ENCODE measurements around the gene PDE5A. TPM values are rescaled to one million over a fixed set of nuclear protein-coding genes. Genes with fewer than 3 reads are reported as not detected.

Gene PDE5A
- total and polyA plus RNA-seq, 12 donors: 6.7 to 23.2 (median 14.2) TPM

GRCh38 chr4:119504616-119505015, 124.0 kb downstream of the PDE5A start:
- intact Hi-C loops (cut with DNase I): no loop called here
- no peak for DNase-seq
- Histone ChIP-seq H3K27ac (no peak overlapping the region), H3K9me3 (replicated peaks in 1 of 3) (no peaks in the 10 kb centered on the region), H3K4me3 (no peak overlapping the region), H3K4me1 (replicated peaks in 1 of 2) (no peaks in the 10 kb centered on the region), H3K36me3 (replicated peaks in 1 of 2) (peaks cover 0 to 26% of the 10 kb centered on the region in 2 donors), H3K27me3 (no peaks in the 10 kb centered on the region)
- 70 to 89% (median 80%) methylated on average over 1 of the region's 1 CpG for WGBS, 4 donors
- TF ChIP-seq POLR2A (IDR thresholded peaks at IDR 0.05): no peak
- no peak for TF ChIP-seq CTCF (IDR thresholded peaks at IDR 0.05)

- H3K36me3 ChIP-seq (replicated peaks in 1 of 2): peaks cover 0 to 26% of the 10 kb centered on the region in 2 donors
- no peak overlapping the region for H3K27ac ChIP-seq
- no peaks in the 10 kb centered on the region for H3K27me3 ChIP-seq
- no peak for DNase-seq
- no peak overlapping the region for H3K4me3 ChIP-seq
- peaks cover 4 to 8% of the 10 kb centered on the region in 2 donors for H3K4me1 ChIP-seq (replicated peaks in 1 of 2)
- TF ChIP-seq CTCF (IDR thresholded peaks at IDR 0.05): no peak
- no peak for TF ChIP-seq POLR2A (IDR thresholded peaks at IDR 0.05)
- 79 to 86% (median 83%) methylated on average over 2 of the region's 2 CpGs for WGBS, 4 donors
- intact Hi-C loops (cut with DNase I): no loop called here
- no peaks in the 10 kb centered on the region for H3K9me3 ChIP-seq (replicated peaks in 1 of 3)
These were observed 126.9 kb downstream of the PDE5A start for GRCh38 chr4:119501740-119502139.

GRCh38 chr4:119498527-119498926, 130.1 kb downstream of the PDE5A start:
- Histone ChIP-seq H3K9me3 (replicated peaks in 1 of 3) (no peaks in the 10 kb centered on the region), H3K4me1 (replicated peaks in 1 of 2) (peaks cover 4 to 8% of the 10 kb centered on the region in 2 donors), H3K27ac (peak overlapping the region in 2 of 5 donors; percentile 22 to 38), H3K36me3 (replicated peaks in 1 of 2) (peaks cover 0 to 45% of the 10 kb centered on the region in 2 donors), H3K27me3 (no peaks in the 10 kb centered on the region), H3K4me3 (no peak overlapping the region)
- intact Hi-C loops (cut with DNase I): no loop called here
- DNase-seq: peak in 6 of 7 donors; percentile 29 to 79 (median 48)
- 30 to 70% (median 59%) methylated on average over 3 of the region's 3 CpGs for WGBS, 4 donors
- no peak for TF ChIP-seq POLR2A (IDR thresholded peaks at IDR 0.05)
- TF ChIP-seq CTCF (IDR thresholded peaks at IDR 0.05): no peak

GRCh38 chr4:119493886-119494285, 134.7 kb downstream of the PDE5A start:
- no peaks in the 10 kb centered on the region for H3K9me3 ChIP-seq (replicated peaks in 1 of 3)
- peaks cover 0 to 22% of the 10 kb centered on the region in 2 donors for H3K36me3 ChIP-seq (replicated peaks in 1 of 2)
- no peak overlapping the region for H3K4me3 ChIP-seq
- TF ChIP-seq POLR2A (IDR thresholded peaks at IDR 0.05) (no peak), CTCF (IDR thresholded peaks at IDR 0.05) (no peak)
- intact Hi-C loops (cut with DNase I): no loop called here
- no peak overlapping the region for H3K27ac ChIP-seq
- H3K27me3 ChIP-seq: no peaks in the 10 kb centered on the region
- peaks cover 4 to 8% of the 10 kb centered on the region in 2 donors for H3K4me1 ChIP-seq (replicated peaks in 1 of 2)
- no peak for DNase-seq
- WGBS, 4 donors: 94 to 98% (median 95%) methylated on average over 1 of the region's 1 CpG

All from adrenal gland (tissue), 12 donors.